Naive thymus-derived CD4-positive, alpha-beta T cell (primary cell): ENCODE results near the gene LPCAT1. TPM values are rescaled to one million over a fixed set of nuclear protein-coding genes. Genes with fewer than 3 reads are reported as not detected.

Experiments used
- ATAC-seq: fragments of 150-1000 bp; cut with Tn5 transposase; 2 replicates; pipeline ENCODE4 v1.10.0; 2021; ENCODE audit warnings: mild to moderate bottlenecking, moderate library complexity
- CTCF ChIA-PET: fragments of 350-600 bp; sonication (Branson Sonifier 250); formaldehyde crosslinking; loops from one replicate; lab custom pipeline; 2021; ENCODE audit warnings: antibody characterized with exemption; lab: Charles Lee
- POLR2A ChIA-PET: fragments of 350-600 bp; sonication (Branson Sonifier 250); formaldehyde crosslinking; loops from one replicate; lab custom pipeline; 2021; ENCODE audit warnings: antibody characterized with exemption, inconsistent platforms; lab: Charles Lee
- DNase-seq, 9 donors: peaks; one replicate each; pipeline versions ENCODE4 v3.0.0 to v3.0.0-alpha.2; 2020 to 2022; ENCODE audit warnings: mixed read lengths in 1 of 9
- H3K27ac ChIP-seq: one replicate; pipeline ENCODE4 v1.7.0; 2013; ENCODE audit warnings: mild to moderate bottlenecking, low read depth, low read length, moderate library complexity
- H3K27me3 ChIP-seq, 2 donors: one replicate each; pipeline ENCODE4 v1.7.0; 2013; ENCODE audit warnings: low read length in 2 of 2, mild to moderate bottlenecking in 2 of 2, moderate library complexity in 2 of 2; ENCODE audit not compliant: control insufficient read depth in 2 of 2, insufficient read depth in 2 of 2
- H3K36me3 ChIP-seq, 3 experiments: 1 replicate in 2 of 3; 2 replicates in 1 of 3; pipeline ENCODE4 v1.7.0; 2013; ENCODE audit warnings: low read length in 3 of 3, mild to moderate bottlenecking in 3 of 3, moderate library complexity in 1 of 3; ENCODE audit not compliant: insufficient read depth in 3 of 3, control insufficient read depth in 2 of 3
- H3K4me1 ChIP-seq, 2 donors: one replicate each; pipeline ENCODE4 v1.7.0; 2013; ENCODE audit warnings: low read length in 2 of 2, mild to moderate bottlenecking in 2 of 2, moderate library complexity in 1 of 2; ENCODE audit not compliant: control insufficient read depth in 2 of 2, insufficient read depth in 2 of 2
- H3K4me3 ChIP-seq: 2 replicates; pipeline ENCODE4 v1.7.0; 2013; ENCODE audit warnings: mild to moderate bottlenecking, low read length
- H3K9me3 ChIP-seq, 3 experiments: 1 replicate in 2 of 3; 2 replicates in 1 of 3; pipeline ENCODE4 v1.7.0; 2013; ENCODE audit warnings: low read length in 3 of 3; ENCODE audit not compliant: control insufficient read depth in 2 of 3
- H3K27ac Mint-ChIP-seq, 9 donors: one replicate each; pipeline ENCODE4 v1.8.0; 2020 to 2022; ENCODE audit warnings: mixed read lengths in 9 of 9, mild to moderate bottlenecking in 8 of 9, moderate library complexity in 5 of 9, inconsistent platforms in 2 of 9
- H3K27me3 Mint-ChIP-seq, 5 donors: one replicate each; pipeline ENCODE4 v1.8.0; 2021 to 2022; ENCODE audit warnings: mixed read lengths in 5 of 5, mild to moderate bottlenecking in 1 of 5
- H3K36me3 Mint-ChIP-seq, 5 donors: one replicate each; pipeline ENCODE4 v1.8.0; 2020 to 2022; ENCODE audit warnings: mixed read lengths in 5 of 5, mild to moderate bottlenecking in 3 of 5, inconsistent platforms in 1 of 5
- H3K4me1 Mint-ChIP-seq, 7 donors: one replicate each; pipeline ENCODE4 v1.8.0; 2020 to 2022; ENCODE audit warnings: mixed read lengths in 7 of 7, mild to moderate bottlenecking in 3 of 7, inconsistent platforms in 1 of 7
- H3K4me3 Mint-ChIP-seq, 10 donors: one replicate each; pipeline ENCODE4 v1.8.0; 2020 to 2022; ENCODE audit warnings: mild to moderate bottlenecking in 10 of 10, mixed read lengths in 10 of 10, moderate library complexity in 6 of 10, inconsistent platforms in 2 of 10
- H3K9me3 Mint-ChIP-seq, 11 donors: one replicate each; pipeline ENCODE4 v1.8.0; 2020 to 2022; ENCODE audit warnings: mixed read lengths in 11 of 11, mild to moderate bottlenecking in 4 of 11, inconsistent platforms in 1 of 11, moderate library complexity in 1 of 11
- intact Hi-C, 2 donors: fragments of 100-400 bp; cut with micrococcal nuclease; formaldehyde crosslinking; loops; one replicate each; pipeline ENCODE4 v1.15.1; 2023
- polyA plus RNA-seq, 2 donors: library from polyadenylated mRNA; unstranded; fragments of 300-500 nt; fragmentation: Illumina TruSeq; gene quantifications; one replicate each; pipeline ENCODE4 v1.2.3, GENCODE V29; 2021
- total RNA-seq, 6 experiments: library from RNA in 5 of 6; stranded (reverse) in 5 of 6; gene quantifications; 1 replicate in 5 of 6; 2 replicates in 1 of 6; pipeline ENCODE4 v1.2.3 and lab custom pipeline; 2021 to 2026

Gene LPCAT1
- total and polyA plus RNA-seq, 7 experiments from 2014 or later, result 9.9 to 89.4 (median 40.9) TPM

GRCh38 chr5:1549475-1550030 is 25.8 kb upstream of the LPCAT1 start:
- Histone ChIP-seq H3K4me1 (no peaks in the 10 kb centered on the region), H3K27ac (no peak overlapping the region), H3K36me3 (no peaks in the 10 kb centered on the region), H3K4me3 (no peak overlapping the region), H3K27me3 (no peaks in the 10 kb centered on the region), H3K9me3 (no peaks in the 10 kb centered on the region)
- DNase-seq (no peak), ATAC-seq (no peak)
- H3K36me3 Mint-ChIP-seq, result no peaks in the 10 kb centered on the region
- intact Hi-C loops, result no loop called here
- ChIA-PET POLR2A (no interaction called here), CTCF (no interaction called here)
- no peak overlapping the region for H3K4me3 Mint-ChIP-seq
- peaks cover 0 to 14% (median 0%) of the 10 kb centered on the region in 5 donors for H3K27me3 Mint-ChIP-seq
- peaks cover 0 to 1% (median 0%) of the 10 kb centered on the region in 11 donors for H3K9me3 Mint-ChIP-seq
- peaks cover 0 to 11% (median 5%) of the 10 kb centered on the region in 7 donors for H3K4me1 Mint-ChIP-seq
- no peak overlapping the region for H3K27ac Mint-ChIP-seq

- DNase-seq (no peak), ATAC-seq (no peak)
- ChIA-PET POLR2A (no interaction called here), CTCF (no interaction called here)
- H3K36me3 ChIP-seq, result no peaks in the 10 kb centered on the region
- intact Hi-C loops, result no loop called here
- H3K27me3 ChIP-seq, result no peaks in the 10 kb centered on the region
- Mint-ChIP-seq H3K4me1 (peaks cover 0 to 11% (median 5%) of the 10 kb centered on the region in 7 donors), H3K27me3 (peaks cover 0 to 10% (median 0%) of the 10 kb centered on the region in 5 donors), H3K4me3 (no peak overlapping the region), H3K27ac (no peak overlapping the region), H3K9me3 (peaks cover 0 to 1% (median 0%) of the 10 kb centered on the region in 11 donors), H3K36me3 (no peaks in the 10 kb centered on the region)
- no peak overlapping the region for H3K27ac ChIP-seq
- no peak overlapping the region for H3K4me3 ChIP-seq
- no peaks in the 10 kb centered on the region for H3K9me3 ChIP-seq
- H3K4me1 ChIP-seq, result no peaks in the 10 kb centered on the region
Observed at GRCh38 chr5:1548702-1549474, 25.1 kb upstream of the LPCAT1 start.

GRCh38 chr5:1547655-1548054 is 23.9 kb upstream of the LPCAT1 start:
- H3K27ac Mint-ChIP-seq, result no peak overlapping the region
- DNase-seq, result no peak
- POLR2A ChIA-PET, result no interaction called here

GRCh38 chr5:1547236-1547635 is 23.5 kb upstream of the LPCAT1 start:
- Mint-ChIP-seq H3K4me3 (no peak overlapping the region), H3K9me3 (peaks cover 0 to 1% (median 0%) of the 10 kb centered on the region in 11 donors), H3K27me3 (peaks cover 0 to 10% (median 0%) of the 10 kb centered on the region in 5 donors), H3K4me1 (peaks cover 0 to 11% (median 5%) of the 10 kb centered on the region in 7 donors), H3K36me3 (no peaks in the 10 kb centered on the region), H3K27ac (no peak overlapping the region)
- H3K27ac ChIP-seq, result no peak overlapping the region
- no peaks in the 10 kb centered on the region for H3K36me3 ChIP-seq
- intact Hi-C loops, result no loop called here
- POLR2A ChIA-PET, result no interaction called here
- ATAC-seq, result no peak
- no peaks in the 10 kb centered on the region for H3K4me1 ChIP-seq
- no peak for DNase-seq
- no peaks in the 10 kb centered on the region for H3K27me3 ChIP-seq
- H3K4me3 ChIP-seq, result no peak overlapping the region
- no peaks in the 10 kb centered on the region for H3K9me3 ChIP-seq
- CTCF ChIA-PET, result no interaction called here

More at GRCh38 chr5:1547655-1548054, 23.9 kb upstream of the LPCAT1 start:
- Histone ChIP-seq H3K4me3 (no peak overlapping the region), H3K36me3 (no peaks in the 10 kb centered on the region), H3K4me1 (no peaks in the 10 kb centered on the region), H3K27me3 (no peaks in the 10 kb centered on the region), H3K9me3 (no peaks in the 10 kb centered on the region), H3K27ac (no peak overlapping the region)
- no peak for ATAC-seq
- Mint-ChIP-seq H3K4me3 (no peak overlapping the region), H3K4me1 (peaks cover 0 to 11% (median 5%) of the 10 kb centered on the region in 7 donors), H3K9me3 (peaks cover 0 to 1% (median 0%) of the 10 kb centered on the region in 11 donors), H3K36me3 (no peaks in the 10 kb centered on the region), H3K27me3 (peaks cover 0 to 10% (median 0%) of the 10 kb centered on the region in 5 donors)
- CTCF ChIA-PET, result no interaction called here
- intact Hi-C loops, result no loop called here

- no peak overlapping the region for H3K4me3 Mint-ChIP-seq
- no peak overlapping the region for H3K27ac ChIP-seq
- H3K36me3 ChIP-seq, result no peaks in the 10 kb centered on the region
- ATAC-seq (no peak), DNase-seq (no peak)
- ChIA-PET POLR2A (no interaction called here), CTCF (no interaction called here)
- no peak overlapping the region for H3K4me3 ChIP-seq
- H3K9me3 Mint-ChIP-seq, result peaks cover 0 to 1% (median 0%) of the 10 kb centered on the region in 11 donors
- no peak overlapping the region for H3K27ac Mint-ChIP-seq
- peaks cover 0 to 11% (median 5%) of the 10 kb centered on the region in 7 donors for H3K4me1 Mint-ChIP-seq
- H3K9me3 ChIP-seq, result no peaks in the 10 kb centered on the region
- H3K36me3 Mint-ChIP-seq, result no peaks in the 10 kb centered on the region
- H3K27me3 Mint-ChIP-seq, result peaks cover 0 to 6% (median 0%) of the 10 kb centered on the region in 5 donors
- H3K27me3 ChIP-seq, result no peaks in the 10 kb centered on the region
- intact Hi-C loops, result no loop called here
- H3K4me1 ChIP-seq, result no peaks in the 10 kb centered on the region
Observed at GRCh38 chr5:1546556-1546955, 22.8 kb upstream of the LPCAT1 start.

- no peaks in the 10 kb centered on the region for H3K27me3 ChIP-seq
- H3K4me3 Mint-ChIP-seq, result no peak overlapping the region
- H3K36me3 ChIP-seq, result no peaks in the 10 kb centered on the region
- no peaks in the 10 kb centered on the region for H3K4me1 ChIP-seq
- H3K36me3 Mint-ChIP-seq, result no peaks in the 10 kb centered on the region
- intact Hi-C loops, result no loop called here
- H3K27me3 Mint-ChIP-seq, result peaks cover 0 to 6% (median 0%) of the 10 kb centered on the region in 5 donors
- H3K27ac ChIP-seq, result no peak overlapping the region
- no peak for ATAC-seq
- ChIA-PET POLR2A (no interaction called here), CTCF (interaction anchor here (0.6 kb wide), 1 partner anchor 26 kb away, joined by 5 read pairs; no protein-coding TSS in a partner anchor)
- H3K27ac Mint-ChIP-seq, result no peak overlapping the region
- no peaks in the 10 kb centered on the region for H3K9me3 ChIP-seq
- peaks cover 0 to 1% (median 0%) of the 10 kb centered on the region in 11 donors for H3K9me3 Mint-ChIP-seq
- no peak for DNase-seq
- H3K4me3 ChIP-seq, result no peak overlapping the region
- peaks cover 0 to 11% (median 5%) of the 10 kb centered on the region in 7 donors for H3K4me1 Mint-ChIP-seq
Observed at GRCh38 chr5:1545805-1546355, 22.1 kb upstream of the LPCAT1 start.
